Stimulated activated CD8-positive, alpha-beta memory T cell treated with anti-CD3 and anti-CD28 coated beads, Interleukin-12 subunit alpha, Interleukin-12 subunit beta, amount 100 ng/mL, for 1 hour (primary cell): ENCODE data around the gene PRSS12.
"Not testable (repeated sequence)": the region's sequence is repeated elsewhere in the genome, so short reads cannot be mapped to it uniquely, and the experiment has no call there.

ENCODE experiments used
- DNase-seq: peaks from one replicate; pipeline ENCODE4 v3.0.0-alpha.2; 2020; ENCODE audit warnings: low read depth

Gene PRSS12

DNA sequence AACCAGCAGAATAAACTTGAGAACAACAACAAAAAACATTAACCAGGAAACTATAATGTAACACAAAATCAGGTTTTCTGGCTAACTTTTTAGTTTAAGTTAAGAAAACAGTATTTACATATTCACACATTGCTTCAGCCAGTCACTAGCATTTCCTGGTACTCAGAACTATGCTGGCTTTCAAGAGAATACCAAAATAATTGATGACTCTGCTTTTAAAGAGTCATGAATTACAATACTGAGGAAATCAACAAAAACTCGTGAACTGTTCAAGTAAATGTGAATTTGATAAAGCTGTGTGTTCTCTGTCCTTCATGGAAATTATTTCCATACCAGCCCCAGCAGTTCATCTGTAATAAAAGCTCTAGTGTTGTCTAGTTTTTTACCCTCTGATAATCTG is 27.4 kb downstream of the PRSS12 start:
- no peak for DNase-seq

- DNase-seq, result no peak
These were observed 29.8 kb downstream of the PRSS12 start for GRCh38 chr4:118322831-118323502.

DNA sequence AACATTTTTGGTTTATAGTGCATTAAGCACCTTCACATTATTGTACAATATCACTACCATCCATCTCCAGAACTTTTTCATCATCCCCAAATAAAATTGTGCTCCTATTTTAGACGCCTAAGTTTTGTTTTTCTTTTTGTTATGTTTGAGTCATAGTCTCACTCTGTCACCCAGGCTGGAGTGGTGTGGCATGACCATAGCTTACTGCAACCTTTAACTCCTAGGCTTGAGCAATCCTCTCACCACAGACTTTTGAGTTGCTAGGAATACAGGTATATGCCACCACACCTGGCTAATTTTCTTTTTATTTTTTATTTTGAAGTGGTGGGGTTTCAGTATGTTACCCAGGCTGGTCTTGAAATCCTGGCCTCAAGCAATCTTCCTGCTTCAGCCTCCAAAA is 33.9 kb downstream of the PRSS12 start:
- DNase-seq, result no peak

GRCh38 chr4:118317691-118318090 is 35.1 kb downstream of the PRSS12 start:
- no peak for DNase-seq

DNA sequence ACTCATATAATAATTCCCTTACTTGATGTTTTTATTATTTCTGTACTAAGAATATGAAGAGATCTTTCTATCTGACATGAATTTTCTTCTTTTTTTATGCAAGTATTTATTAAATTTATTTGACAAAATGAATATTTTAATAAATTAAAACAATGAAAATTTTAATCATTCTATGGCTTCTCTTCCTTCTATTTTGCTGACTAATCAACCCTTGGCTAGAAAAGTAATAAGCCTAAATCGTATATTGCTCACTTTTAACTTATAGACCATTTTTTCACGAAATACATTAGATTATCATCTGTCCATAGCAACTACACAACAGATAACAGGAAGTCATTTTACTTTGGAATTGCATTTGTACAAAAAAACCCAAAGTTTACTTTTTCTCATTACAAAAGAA is 38.6 kb downstream of the PRSS12 start:
- no peak for DNase-seq

- no peak for DNase-seq
These were observed 39.7 kb downstream of the PRSS12 start for GRCh38 chr4:118313098-118313497.

DNA sequence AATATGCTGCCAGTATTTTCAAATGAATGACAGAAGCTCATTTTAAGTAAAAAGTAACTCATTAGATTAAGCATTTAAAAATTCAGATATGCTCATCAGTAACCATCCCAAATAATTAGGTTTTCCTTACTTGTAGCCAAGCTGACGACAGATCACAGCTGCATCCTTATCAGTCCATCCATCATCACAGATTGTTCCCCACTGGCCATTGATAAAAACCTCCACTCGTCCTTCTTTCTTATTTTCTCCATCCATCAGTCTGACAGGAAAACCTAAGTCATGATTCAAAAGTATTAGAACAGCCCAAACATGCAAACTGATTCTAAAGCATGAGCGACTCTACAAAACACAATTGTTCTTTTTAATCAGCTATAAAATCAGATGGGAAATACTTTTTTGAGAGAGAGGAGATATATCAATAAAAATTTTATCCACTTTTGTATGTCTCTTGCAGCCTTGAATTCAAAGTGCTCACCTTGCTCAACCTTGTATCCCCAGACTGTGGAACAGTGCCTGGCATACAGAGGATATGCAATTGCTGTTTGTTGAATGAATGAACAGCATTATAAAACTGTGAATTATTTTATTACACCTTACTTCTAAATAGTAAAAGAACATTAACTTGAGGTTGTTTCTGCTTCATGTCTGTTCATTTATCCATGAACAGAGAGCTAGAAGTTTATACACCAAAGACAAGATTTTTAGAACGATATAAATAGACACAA is 44.3 kb downstream of the PRSS12 start:
- no peak for DNase-seq

GRCh38 chr4:118307643-118308042 is 45.2 kb downstream of the PRSS12 start:
- DNase-seq, result no peak

DNA sequence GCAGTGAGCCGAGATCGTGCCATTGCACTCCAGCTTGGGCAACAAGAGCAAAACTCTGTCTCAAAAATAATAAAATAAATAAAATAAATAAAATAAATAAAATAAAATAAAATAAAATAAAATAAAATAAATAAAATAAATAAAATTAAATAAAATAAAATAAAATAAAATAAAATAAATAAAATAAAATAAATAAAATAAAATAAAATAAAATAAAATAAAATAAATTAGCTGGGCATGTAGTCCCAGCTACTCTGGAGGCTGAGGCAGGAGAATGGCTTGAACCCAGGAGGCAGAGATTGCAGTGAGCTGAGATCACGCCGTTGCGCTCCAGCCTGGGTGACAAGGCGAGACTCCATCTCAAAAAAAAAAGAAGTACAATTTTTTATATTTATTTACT is 53.2 kb downstream of the PRSS12 start:
- DNase-seq, result not testable (repeated sequence)

GRCh38 chr4:118296729-118297128 is 56.1 kb downstream of the PRSS12 start:
- DNase-seq, result no peak

- DNase-seq, result no peak
These were observed 61.9 kb downstream of the PRSS12 start for GRCh38 chr4:118290951-118291350.

- DNase-seq, result no peak
These were observed 63.0 kb downstream of the PRSS12 start for GRCh38 chr4:118289794-118290193.

- no peak for DNase-seq
These were observed 64.9 kb downstream of the PRSS12 start for GRCh38 chr4:118287711-118288451.

GRCh38 chr4:118286685-118287084 is 66.1 kb downstream of the PRSS12 start:
- DNase-seq, result no peak

DNA sequence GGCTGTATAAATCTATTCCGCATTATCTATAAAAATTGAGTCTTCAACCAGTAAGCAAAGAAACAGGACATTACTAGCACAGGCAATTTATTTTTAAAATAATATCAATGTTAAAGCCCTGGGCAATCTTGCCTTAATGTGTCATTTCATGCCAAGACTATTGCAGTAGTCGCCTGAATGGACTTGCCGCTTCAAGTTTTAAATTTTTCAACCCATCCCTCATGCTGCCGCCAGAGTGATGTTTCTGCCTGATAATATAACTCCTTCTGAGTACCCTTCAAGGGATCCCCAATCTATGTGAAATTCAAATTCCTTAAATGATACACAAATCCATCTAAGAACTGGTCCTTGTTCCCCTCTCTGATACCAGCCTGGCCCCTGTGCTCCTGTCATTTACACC is 66.9 kb downstream of the PRSS12 start:
- DNase-seq, result no peak

GRCh38 chr4:118284169-118284568 is 68.6 kb downstream of the PRSS12 start:
- no peak for DNase-seq

- no peak for DNase-seq
These were observed 70.1 kb downstream of the PRSS12 start for GRCh38 chr4:118282692-118283091.

DNA sequence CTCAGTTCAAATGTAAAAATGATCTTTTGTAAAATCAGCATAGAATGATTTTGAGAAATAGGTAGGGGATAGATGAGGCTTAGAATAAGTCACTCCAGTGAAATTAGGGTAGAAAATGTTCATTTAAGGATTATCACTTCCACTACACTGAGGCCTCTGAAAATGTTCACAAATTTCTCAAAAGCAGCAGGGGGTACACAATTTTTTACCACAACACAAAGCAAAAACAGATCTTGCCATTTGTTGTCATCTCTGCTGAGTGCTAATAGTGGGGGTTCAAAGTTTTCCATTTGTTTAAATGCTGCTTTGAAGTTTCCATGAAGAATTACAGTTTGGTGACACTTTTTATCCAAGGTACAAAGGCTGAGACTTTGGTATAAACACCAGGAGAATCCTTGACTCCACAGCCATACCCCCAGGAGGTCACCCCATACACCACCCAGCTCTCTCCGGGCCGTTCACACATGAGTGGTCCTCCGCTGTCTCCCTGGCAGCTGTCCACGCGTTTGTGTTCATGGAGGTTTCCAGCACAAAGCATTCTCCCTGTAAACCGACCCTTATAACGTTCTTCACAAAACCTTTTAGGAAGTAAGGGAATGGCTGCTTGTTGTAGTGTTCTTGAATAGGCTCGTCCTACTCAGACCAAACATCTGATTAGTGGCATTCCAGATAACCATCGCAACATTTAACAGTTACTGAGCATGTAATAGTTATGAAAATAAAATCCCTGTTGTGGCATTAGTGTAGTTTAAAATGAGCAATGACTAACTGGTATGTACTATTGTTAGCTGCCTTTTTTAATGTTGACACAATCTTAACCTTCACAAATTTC is 71.0 kb downstream of the PRSS12 start:
- DNase-seq, result no peak

DNA sequence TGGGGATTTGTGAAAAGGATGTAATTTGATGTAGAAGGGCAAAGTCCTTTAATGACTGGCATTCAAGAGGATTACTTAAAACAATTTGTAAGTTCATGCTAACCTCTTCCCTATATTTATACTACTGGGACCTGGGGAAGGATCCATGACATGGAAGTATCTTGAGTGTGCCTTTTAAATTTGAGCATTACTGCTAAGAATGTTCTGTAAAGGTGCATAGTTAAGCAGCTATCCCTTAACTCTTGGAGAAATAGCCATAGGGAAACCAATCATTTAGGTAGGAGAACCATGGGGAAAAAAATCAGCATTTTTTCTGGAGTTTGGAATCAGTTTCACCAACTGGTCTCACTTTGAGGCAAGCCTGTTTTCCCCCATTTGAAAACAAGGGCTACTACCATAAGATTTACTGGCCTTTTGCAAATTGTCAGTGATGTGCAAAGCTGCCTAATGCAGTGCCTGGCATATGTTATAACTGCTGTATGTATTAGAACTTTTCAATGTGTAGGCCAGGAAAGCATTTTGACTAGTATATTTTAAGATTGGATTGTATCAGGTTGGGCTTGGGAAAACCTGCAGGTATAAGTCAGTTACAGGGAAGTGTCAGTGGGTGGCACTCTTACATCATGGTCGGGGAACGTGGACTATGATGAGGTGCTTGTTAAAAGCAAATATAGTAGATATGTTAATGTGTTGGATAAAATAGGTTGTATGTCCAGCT is 72.1 kb downstream of the PRSS12 start:
- DNase-seq, result no peak

DNA sequence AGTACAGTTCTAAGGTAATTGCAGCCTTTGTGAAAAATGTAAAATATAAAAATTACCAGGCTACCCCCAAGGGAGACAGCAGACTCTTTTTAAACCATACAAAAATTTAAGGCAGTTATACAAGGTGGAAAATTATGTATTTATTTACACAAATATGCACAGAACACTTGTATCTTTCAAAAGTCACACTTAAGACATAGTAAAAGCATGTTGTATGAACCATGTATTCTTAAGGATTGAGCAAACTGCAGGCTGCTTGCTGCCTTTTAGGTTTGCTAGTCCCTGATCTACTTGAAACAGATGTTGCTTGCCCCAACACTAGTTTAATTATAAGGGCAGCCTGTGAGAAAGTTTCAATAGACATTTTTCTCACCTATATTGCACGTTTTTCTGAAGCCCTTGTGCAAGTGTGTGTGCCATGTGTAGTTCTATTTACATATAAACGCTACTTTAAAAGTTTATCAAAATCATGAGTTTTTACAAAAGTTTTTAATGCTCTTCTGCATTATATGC is 72.8 kb downstream of the PRSS12 start:
- no peak for DNase-seq

DNA sequence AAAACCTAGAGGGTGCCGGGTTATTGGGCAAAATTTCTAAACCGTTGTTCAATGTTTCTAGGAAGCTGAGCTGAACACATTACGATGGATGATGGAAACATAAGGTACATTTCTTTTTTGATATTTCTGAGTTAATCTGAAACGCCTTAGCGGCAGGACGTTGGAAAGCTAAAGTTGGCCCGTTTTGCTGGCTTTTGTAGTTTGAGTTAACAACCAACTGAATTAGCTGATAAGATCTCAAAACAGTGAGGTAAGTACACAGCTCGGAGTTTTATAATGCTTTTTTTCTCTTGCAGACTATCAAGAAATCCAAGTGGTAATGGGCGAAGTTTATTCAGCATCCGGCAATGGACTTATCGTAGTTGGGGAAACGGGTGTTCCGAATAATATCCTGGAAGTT is 73.5 kb downstream of the PRSS12 start:
- DNase-seq, result no peak
